Naive thymus-derived CD4-positive, alpha-beta T cell (primary cell): ENCODE results near the gene WNT2B. TPM values are rescaled to one million over a fixed set of nuclear protein-coding genes. Genes with fewer than 3 reads are reported as not detected.
A peak's percentile ranks its signal among the peaks of the same experiment; 100 is the strongest.

Experiments used
- ATAC-seq: fragments of 150-1000 bp; cut with Tn5 transposase; 2 replicates; pipeline ENCODE4 v1.10.0; 2021; ENCODE audit warnings: mild to moderate bottlenecking, moderate library complexity
- CTCF ChIA-PET: fragments of 350-600 bp; sonication (Branson Sonifier 250); formaldehyde crosslinking; loops from one replicate; lab custom pipeline; 2021; ENCODE audit warnings: antibody characterized with exemption; lab: Charles Lee
- POLR2A ChIA-PET: fragments of 350-600 bp; sonication (Branson Sonifier 250); formaldehyde crosslinking; loops from one replicate; lab custom pipeline; 2021; ENCODE audit warnings: antibody characterized with exemption, inconsistent platforms; lab: Charles Lee
- DNase-seq, 9 donors: peaks; one replicate each; pipeline versions ENCODE4 v3.0.0 to v3.0.0-alpha.2; 2020 to 2022; ENCODE audit warnings: mixed read lengths in 1 of 9
- H3K27ac ChIP-seq: one replicate; pipeline ENCODE4 v1.7.0; 2013; ENCODE audit warnings: mild to moderate bottlenecking, low read depth, low read length, moderate library complexity
- H3K27me3 ChIP-seq, 2 donors: one replicate each; pipeline ENCODE4 v1.7.0; 2013; ENCODE audit warnings: low read length in 2 of 2, mild to moderate bottlenecking in 2 of 2, moderate library complexity in 2 of 2; ENCODE audit not compliant: control insufficient read depth in 2 of 2, insufficient read depth in 2 of 2
- H3K36me3 ChIP-seq, 3 experiments: 1 replicate in 2 of 3; 2 replicates in 1 of 3; pipeline ENCODE4 v1.7.0; 2013; ENCODE audit warnings: low read length in 3 of 3, mild to moderate bottlenecking in 3 of 3, moderate library complexity in 1 of 3; ENCODE audit not compliant: insufficient read depth in 3 of 3, control insufficient read depth in 2 of 3
- H3K4me1 ChIP-seq, 2 donors: one replicate each; pipeline ENCODE4 v1.7.0; 2013; ENCODE audit warnings: low read length in 2 of 2, mild to moderate bottlenecking in 2 of 2, moderate library complexity in 1 of 2; ENCODE audit not compliant: control insufficient read depth in 2 of 2, insufficient read depth in 2 of 2
- H3K4me3 ChIP-seq: 2 replicates; pipeline ENCODE4 v1.7.0; 2013; ENCODE audit warnings: mild to moderate bottlenecking, low read length
- H3K9me3 ChIP-seq, 3 experiments: 1 replicate in 2 of 3; 2 replicates in 1 of 3; pipeline ENCODE4 v1.7.0; 2013; ENCODE audit warnings: low read length in 3 of 3; ENCODE audit not compliant: control insufficient read depth in 2 of 3
- H3K27ac Mint-ChIP-seq, 9 donors: one replicate each; pipeline ENCODE4 v1.8.0; 2020 to 2022; ENCODE audit warnings: mixed read lengths in 9 of 9, mild to moderate bottlenecking in 8 of 9, moderate library complexity in 5 of 9, inconsistent platforms in 2 of 9
- H3K27me3 Mint-ChIP-seq, 5 donors: one replicate each; pipeline ENCODE4 v1.8.0; 2021 to 2022; ENCODE audit warnings: mixed read lengths in 5 of 5, mild to moderate bottlenecking in 1 of 5
- H3K36me3 Mint-ChIP-seq, 5 donors: one replicate each; pipeline ENCODE4 v1.8.0; 2020 to 2022; ENCODE audit warnings: mixed read lengths in 5 of 5, mild to moderate bottlenecking in 3 of 5, inconsistent platforms in 1 of 5
- H3K4me1 Mint-ChIP-seq, 7 donors: one replicate each; pipeline ENCODE4 v1.8.0; 2020 to 2022; ENCODE audit warnings: mixed read lengths in 7 of 7, mild to moderate bottlenecking in 3 of 7, inconsistent platforms in 1 of 7
- H3K4me3 Mint-ChIP-seq, 10 donors: one replicate each; pipeline ENCODE4 v1.8.0; 2020 to 2022; ENCODE audit warnings: mild to moderate bottlenecking in 10 of 10, mixed read lengths in 10 of 10, moderate library complexity in 6 of 10, inconsistent platforms in 2 of 10
- H3K9me3 Mint-ChIP-seq, 11 donors: one replicate each; pipeline ENCODE4 v1.8.0; 2020 to 2022; ENCODE audit warnings: mixed read lengths in 11 of 11, mild to moderate bottlenecking in 4 of 11, inconsistent platforms in 1 of 11, moderate library complexity in 1 of 11
- intact Hi-C, 2 donors: fragments of 100-400 bp; cut with micrococcal nuclease; formaldehyde crosslinking; loops; one replicate each; pipeline ENCODE4 v1.15.1; 2023
- polyA plus RNA-seq, 2 donors: library from polyadenylated mRNA; unstranded; fragments of 300-500 nt; fragmentation: Illumina TruSeq; gene quantifications; one replicate each; pipeline ENCODE4 v1.2.3, GENCODE V29; 2021
- total RNA-seq, 6 experiments: library from RNA in 5 of 6; stranded (reverse) in 5 of 6; gene quantifications; 1 replicate in 5 of 6; 2 replicates in 1 of 6; pipeline ENCODE4 v1.2.3 and lab custom pipeline; 2021 to 2026

Gene WNT2B
- total and polyA plus RNA-seq, 7 experiments from 2014 or later = 0.05 to 0.94 (median 0.57) TPM; not detected in 1

DNA sequence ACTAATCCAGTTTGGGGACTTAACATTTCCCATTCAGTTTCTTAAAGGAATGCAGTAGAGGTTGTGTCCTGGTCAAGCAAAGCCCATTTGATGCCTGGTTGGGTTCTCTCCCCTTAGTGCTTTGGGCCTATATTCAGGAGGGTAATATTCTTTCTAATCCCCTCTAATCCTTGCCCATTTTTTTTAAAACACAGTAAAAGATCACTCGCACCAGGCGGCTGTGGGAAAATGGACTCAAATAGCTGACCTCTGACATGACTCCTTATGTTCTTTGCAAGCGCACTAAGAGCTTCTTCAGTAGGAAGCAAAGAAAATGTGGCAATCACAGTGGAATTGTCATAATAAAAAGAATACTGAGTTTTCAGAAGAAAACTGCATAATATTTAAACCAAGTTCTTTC is 49.9 kb downstream of the WNT2B start:
- H3K27ac Mint-ChIP-seq = no peak overlapping the region
- ChIA-PET CTCF (no interaction called here), POLR2A (no interaction called here)
- H3K9me3 Mint-ChIP-seq = no peaks in the 10 kb centered on the region
- intact Hi-C loops = no loop called here
- H3K4me1 Mint-ChIP-seq = peaks cover 0 to 5% (median 0%) of the 10 kb centered on the region in 7 donors
- H3K27me3 Mint-ChIP-seq = no peaks in the 10 kb centered on the region
- H3K4me3 Mint-ChIP-seq = no peak overlapping the region
- H3K36me3 Mint-ChIP-seq = peaks cover 3 to 22% (median 4%) of the 10 kb centered on the region in 5 donors
- no peaks in the 10 kb centered on the region for H3K4me1 ChIP-seq
- DNase-seq = no peak
- no peaks in the 10 kb centered on the region for H3K36me3 ChIP-seq
- no peaks in the 10 kb centered on the region for H3K9me3 ChIP-seq
- H3K4me3 ChIP-seq = no peak overlapping the region
- H3K27ac ChIP-seq = no peak overlapping the region
- no peak for ATAC-seq
- H3K27me3 ChIP-seq = no peaks in the 10 kb centered on the region

DNA sequence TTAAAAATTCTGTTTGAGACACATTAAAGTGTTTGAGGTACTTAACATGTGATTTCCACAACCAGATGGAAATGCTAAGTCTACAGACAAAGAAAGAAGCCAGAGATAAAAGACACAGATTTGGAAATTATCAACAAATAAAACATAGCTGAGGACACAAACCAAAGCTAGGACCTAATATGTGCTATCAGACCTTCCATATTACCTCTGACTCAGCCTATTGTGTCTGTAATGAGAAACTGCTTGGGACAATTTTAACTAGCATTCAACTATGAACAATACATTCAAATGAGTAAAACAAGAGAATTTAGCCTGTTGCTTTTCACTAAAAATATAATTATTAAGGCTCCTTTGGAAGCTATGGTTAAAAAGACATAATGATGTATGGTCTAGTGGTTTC is 54.6 kb downstream of the WNT2B start:
- no peaks in the 10 kb centered on the region for H3K9me3 Mint-ChIP-seq
- Histone ChIP-seq H3K36me3 (no peaks in the 10 kb centered on the region), H3K4me3 (no peak overlapping the region), H3K27ac (no peak overlapping the region), H3K27me3 (no peaks in the 10 kb centered on the region), H3K9me3 (no peaks in the 10 kb centered on the region), H3K4me1 (no peaks in the 10 kb centered on the region)
- no peak for ATAC-seq
- no peaks in the 10 kb centered on the region for H3K27me3 Mint-ChIP-seq
- no peak for DNase-seq
- peaks cover 3 to 17% (median 7%) of the 10 kb centered on the region in 5 donors for H3K36me3 Mint-ChIP-seq
- no peaks in the 10 kb centered on the region for H3K4me1 Mint-ChIP-seq
- ChIA-PET POLR2A (no interaction called here), CTCF (no interaction called here)
- intact Hi-C loops = no loop called here
- no peak overlapping the region for H3K27ac Mint-ChIP-seq
- no peak overlapping the region for H3K4me3 Mint-ChIP-seq

DNA sequence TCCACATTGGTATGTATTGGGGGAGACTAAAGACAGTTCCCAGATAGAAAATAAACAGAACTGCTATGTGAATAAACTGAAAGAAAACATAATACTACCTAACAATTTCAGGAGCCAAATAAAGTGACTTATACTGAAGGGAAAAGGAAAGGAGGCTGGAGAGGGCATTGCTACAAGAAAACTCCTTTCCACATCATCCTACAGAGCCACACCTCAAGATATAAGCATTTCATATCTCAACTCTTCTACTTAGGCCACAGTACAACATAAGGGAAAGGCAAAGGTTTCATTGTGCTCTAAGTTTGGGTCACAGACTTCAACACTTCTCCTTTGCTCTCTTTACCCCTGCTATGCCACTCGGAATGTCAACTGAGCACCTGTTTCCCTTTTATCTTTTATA is 55.3 kb downstream of the WNT2B start:
- POLR2A ChIA-PET = no interaction called here

DNA sequence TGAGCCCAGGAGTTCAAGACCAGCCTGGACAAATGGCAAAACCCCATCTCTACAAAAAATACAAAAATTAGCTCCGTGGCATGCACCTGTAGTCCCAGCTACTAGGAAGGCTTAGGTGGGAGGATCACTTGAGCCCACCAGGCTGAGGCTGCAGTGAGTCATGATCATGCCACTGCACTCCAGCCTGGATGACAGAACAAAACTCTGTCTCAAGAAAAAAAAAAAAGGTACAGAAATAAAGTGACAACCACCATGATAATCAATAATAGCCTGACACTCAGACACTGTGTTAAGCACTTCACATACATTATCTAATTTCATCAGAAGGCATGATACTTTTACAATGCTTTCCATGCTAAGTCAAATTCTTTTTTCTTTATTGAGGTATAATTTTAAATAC is 57.0 kb downstream of the WNT2B start:
- ATAC-seq (no peak), DNase-seq (no peak)
- Histone ChIP-seq H3K4me3 (no peak overlapping the region), H3K36me3 (no peaks in the 10 kb centered on the region), H3K4me1 (no peaks in the 10 kb centered on the region), H3K27ac (no peak overlapping the region), H3K27me3 (no peaks in the 10 kb centered on the region), H3K9me3 (no peaks in the 10 kb centered on the region)
- no peak overlapping the region for H3K4me3 Mint-ChIP-seq
- H3K27me3 Mint-ChIP-seq = no peaks in the 10 kb centered on the region
- intact Hi-C loops = no loop called here
- ChIA-PET POLR2A (no interaction called here), CTCF (no interaction called here)
- H3K9me3 Mint-ChIP-seq = no peaks in the 10 kb centered on the region
- H3K4me1 Mint-ChIP-seq = no peaks in the 10 kb centered on the region
- peaks cover 4 to 28% (median 7%) of the 10 kb centered on the region in 5 donors for H3K36me3 Mint-ChIP-seq
- no peak overlapping the region for H3K27ac Mint-ChIP-seq

More for the DNA sequence above, 55.3 kb downstream of the WNT2B start:
- no peaks in the 10 kb centered on the region for H3K36me3 ChIP-seq
- CTCF ChIA-PET = no interaction called here
- Mint-ChIP-seq H3K27ac (peak overlapping the region in 1 of 9 donors; percentile 22), H3K4me1 (no peaks in the 10 kb centered on the region), H3K9me3 (no peaks in the 10 kb centered on the region), H3K4me3 (no peak overlapping the region), H3K27me3 (no peaks in the 10 kb centered on the region), H3K36me3 (peaks cover 4 to 18% (median 7%) of the 10 kb centered on the region in 5 donors)
- ATAC-seq (no peak), DNase-seq (no peak)
- H3K4me3 ChIP-seq = no peak overlapping the region
- H3K27ac ChIP-seq = no peak overlapping the region
- H3K9me3 ChIP-seq = no peaks in the 10 kb centered on the region
- H3K4me1 ChIP-seq = no peaks in the 10 kb centered on the region
- intact Hi-C loops = no loop called here
- no peaks in the 10 kb centered on the region for H3K27me3 ChIP-seq

DNA sequence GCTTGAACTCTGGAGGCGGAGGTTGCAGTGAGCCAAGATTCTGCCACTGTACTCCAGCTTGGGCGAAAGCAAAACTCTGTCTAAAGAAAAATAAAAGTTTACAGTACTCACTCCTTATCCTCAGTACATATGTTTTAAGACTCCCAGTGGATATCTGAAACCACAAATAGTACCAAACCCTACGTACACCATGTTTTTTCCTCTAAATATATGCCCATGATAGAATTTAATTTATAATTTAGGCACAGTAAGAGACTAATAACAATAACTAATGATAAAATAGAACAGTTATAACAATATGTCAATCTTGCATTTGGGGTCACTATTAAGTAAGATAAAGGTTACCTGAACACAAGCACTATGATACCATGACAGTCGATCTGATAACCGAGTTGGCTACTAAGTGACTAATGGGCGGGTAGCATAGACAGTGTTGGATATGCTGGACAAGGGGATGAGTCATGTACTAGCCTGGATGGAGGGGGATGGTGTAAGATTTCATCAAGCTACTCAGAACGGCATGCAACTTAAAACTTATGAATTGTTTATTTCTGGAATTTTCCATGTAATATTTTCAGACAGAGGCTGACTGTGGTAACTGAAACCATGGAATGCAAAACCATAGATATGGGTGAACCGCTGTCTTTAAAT is 66.5 kb downstream of the WNT2B start:
- no peak overlapping the region for H3K27ac Mint-ChIP-seq
- H3K27ac ChIP-seq = no peak overlapping the region
- no peaks in the 10 kb centered on the region for H3K27me3 Mint-ChIP-seq
- no peak overlapping the region for H3K4me3 Mint-ChIP-seq
- H3K27me3 ChIP-seq = no peaks in the 10 kb centered on the region
- ChIA-PET CTCF (interaction anchor here (0.8 kb wide), 1 partner anchor 31 kb away, joined by 3 read pairs; no protein-coding TSS in a partner anchor), POLR2A (no interaction called here)
- no peaks in the 10 kb centered on the region for H3K4me1 Mint-ChIP-seq
- H3K36me3 Mint-ChIP-seq = peaks cover 9 to 48% (median 35%) of the 10 kb centered on the region in 5 donors
- no peaks in the 10 kb centered on the region for H3K9me3 ChIP-seq
- intact Hi-C loops = no loop called here
- H3K9me3 Mint-ChIP-seq = no peaks in the 10 kb centered on the region
- H3K4me1 ChIP-seq = no peaks in the 10 kb centered on the region
- no peak for DNase-seq
- no peak overlapping the region for H3K4me3 ChIP-seq
- H3K36me3 ChIP-seq = peaks cover 0 to 29% (median 0%) of the 10 kb centered on the region in 3 experiments
- ATAC-seq = no peak

GRCh38 chr1:112576240-112576639 is 67.5 kb downstream of the WNT2B start:
- Mint-ChIP-seq H3K4me1 (no peaks in the 10 kb centered on the region), H3K9me3 (no peaks in the 10 kb centered on the region), H3K4me3 (no peak overlapping the region), H3K27me3 (no peaks in the 10 kb centered on the region), H3K36me3 (peaks cover 9 to 48% (median 31%) of the 10 kb centered on the region in 5 donors), H3K27ac (no peak overlapping the region)
- no peak overlapping the region for H3K27ac ChIP-seq
- intact Hi-C loops = no loop called here
- ChIA-PET CTCF (interaction anchor here (0.7 to 0.8 kb wide), 2 partner anchors 32 to 33 kb away, joined by 3 read pairs; no protein-coding TSS in a partner anchor), POLR2A (no interaction called here)
- no peak for ATAC-seq
- H3K27me3 ChIP-seq = no peaks in the 10 kb centered on the region
- no peak overlapping the region for H3K4me3 ChIP-seq
- no peak for DNase-seq
- H3K36me3 ChIP-seq = peaks cover 0 to 32% (median 0%) of the 10 kb centered on the region in 3 experiments
- no peaks in the 10 kb centered on the region for H3K9me3 ChIP-seq
- H3K4me1 ChIP-seq = no peaks in the 10 kb centered on the region
